T-helper 2 cell treated with Interferon-gamma antibody and Interleukin-4, amounts not matched to agents 100 ng/mL and 5 ng/mL, for 36 hours (primary cell): Measurements from ENCODE around the gene HSFX4. TPM values are rescaled to one million over a fixed set of nuclear protein-coding genes. Genes with fewer than 3 reads are reported as not detected.
"Not testable (repeated sequence)": the region's sequence is repeated elsewhere in the genome, so short reads cannot be mapped to it uniquely, and the experiment has no call there.

ENCODE experiments used
- intact Hi-C: fragments of 100-400 bp; cut with micrococcal nuclease; formaldehyde crosslinking; loops from one replicate; pipeline ENCODE4 v1.15.1; 2023
- total RNA-seq: library from RNA; stranded (reverse); gene quantifications from 2 replicates; pipeline ENCODE4 v1.2.3, GENCODE V29; 2022

The HSFX4 gene
- 0.20 TPM in 1 of 2 replicates, not detected in the other for total RNA-seq

DNA sequence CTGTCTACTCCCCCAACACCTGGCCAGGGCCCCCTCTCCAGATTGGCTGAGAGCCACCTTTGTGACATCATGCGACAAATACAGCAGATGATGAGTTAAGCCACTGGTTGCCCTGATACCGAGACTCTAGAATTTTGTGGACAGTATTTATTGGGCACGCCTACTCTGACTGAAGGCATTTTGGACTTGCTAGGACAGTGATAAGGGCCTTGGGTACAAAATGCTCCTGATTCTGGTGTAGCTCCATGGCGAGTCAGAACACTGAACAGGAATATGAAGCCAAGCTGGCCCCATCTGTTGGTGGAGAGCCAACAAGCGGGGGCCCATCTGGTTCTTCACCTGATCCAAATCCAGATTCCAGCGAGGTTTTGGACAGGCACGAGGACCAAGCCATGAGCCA, at the start of gene HSFX4:
TSS of gene HSFX4 (plus strand) at position 174 of the 400 bp plus-strand sequence. CDS start at position 246, 72 bp downstream.
- intact Hi-C loops: not testable (repeated sequence)

GRCh38 chrX:149881081-149881711, 48.2 kb upstream of the HSFX4 start, which contains the start of gene MAGEA8:
TSS of gene MAGEA8 (plus strand) at chrX:149881183. CDS start at chrX:149884273, 3,090 bp downstream.
- intact Hi-C loops: no loop called here

GRCh38 chrX:149890828-149891227, 38.5 kb upstream of the HSFX4 start:
- intact Hi-C loops: not testable (repeated sequence)

DNA sequence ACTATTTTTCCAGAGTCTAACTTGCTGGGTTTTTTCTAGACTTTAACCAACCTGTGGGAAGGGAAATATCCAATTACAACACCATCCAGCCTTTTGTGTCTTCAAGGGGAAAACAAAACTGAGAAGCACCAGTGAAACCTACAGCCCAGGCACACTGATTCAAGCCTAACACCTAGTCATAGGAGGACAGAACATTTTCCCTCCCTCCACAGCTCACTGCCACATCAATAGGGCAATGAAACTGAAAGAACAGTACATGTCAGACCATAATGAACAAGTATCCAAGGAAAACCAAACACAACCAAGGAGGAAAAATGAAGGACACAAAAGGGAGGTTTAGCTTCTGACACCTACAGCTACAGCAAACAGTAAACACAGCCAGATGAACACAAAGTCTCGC, 30.8 kb upstream of the HSFX4 start:
- intact Hi-C loops: no loop called here

GRCh38 chrX:149903889-149904748, 25.3 kb upstream of the HSFX4 start:
- intact Hi-C loops: no loop called here

- intact Hi-C loops: no loop called here
These were observed 21.1 kb upstream of the HSFX4 start for GRCh38 chrX:149908308-149908707.

GRCh38 chrX:149908727-149909126, 20.6 kb upstream of the HSFX4 start:
- intact Hi-C loops: no loop called here

- intact Hi-C loops: loop anchor here (10.0 kb wide), 1 partner anchor 675 kb away; no protein-coding TSS in a partner anchor
These were observed 19.8 kb upstream of the HSFX4 start for GRCh38 chrX:149909324-149910177.

GRCh38 chrX:149910178-149910695, 19.1 kb upstream of the HSFX4 start:
- intact Hi-C loops: loop anchor here (10.0 kb wide), 1 partner anchor 675 kb away; no protein-coding TSS in a partner anchor

- intact Hi-C loops: loop anchor here (10.0 kb wide), 1 partner anchor 668 kb away; no protein-coding TSS in a partner anchor
These were observed 12.5 kb upstream of the HSFX4 start for GRCh38 chrX:149916745-149917392.

DNA sequence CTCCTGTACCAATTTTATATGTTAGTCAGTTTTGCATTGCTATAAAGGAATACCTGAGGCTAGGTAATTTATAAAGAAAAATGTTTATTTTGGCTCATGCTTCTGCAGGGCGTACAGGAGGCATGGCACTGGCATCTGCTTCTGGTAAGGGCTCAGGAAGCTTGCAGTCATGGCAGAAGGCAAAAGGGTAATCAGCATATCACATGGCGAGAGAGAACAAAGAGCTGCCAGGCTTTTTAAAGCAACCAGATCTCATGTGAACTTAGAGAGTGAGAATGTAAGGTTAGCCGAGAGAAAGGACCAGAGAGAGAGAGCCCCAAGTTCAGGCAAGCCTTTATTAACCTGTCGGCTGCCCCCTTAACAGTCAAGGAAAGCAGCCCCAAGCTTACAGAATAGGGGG, 5.5 kb upstream of the HSFX4 start:
- intact Hi-C loops: not testable (repeated sequence)

DNA sequence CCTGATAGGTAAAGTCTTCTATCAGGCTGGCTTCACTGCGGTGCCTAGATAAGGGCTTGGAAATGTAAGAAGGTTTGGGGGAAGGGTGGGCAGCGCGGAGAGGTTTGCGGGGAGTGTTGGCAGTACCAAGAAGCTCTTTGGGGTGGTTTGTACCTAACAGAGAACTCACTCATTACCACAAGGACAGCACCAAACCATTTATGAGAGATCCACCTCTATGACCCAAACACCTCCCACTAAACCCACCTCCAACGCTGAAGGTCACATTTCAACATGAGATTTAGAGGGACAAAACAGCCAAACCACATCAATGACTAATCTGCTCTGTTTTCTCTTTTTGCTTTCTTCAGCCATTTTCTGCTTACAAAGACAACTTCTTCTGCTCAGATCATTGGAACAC, 4.9 kb upstream of the HSFX4 start:
- intact Hi-C loops: not testable (repeated sequence)

GRCh38 chrX:149927245-149927963, 2.0 kb upstream of the HSFX4 start:
- intact Hi-C loops: not testable (repeated sequence)

DNA sequence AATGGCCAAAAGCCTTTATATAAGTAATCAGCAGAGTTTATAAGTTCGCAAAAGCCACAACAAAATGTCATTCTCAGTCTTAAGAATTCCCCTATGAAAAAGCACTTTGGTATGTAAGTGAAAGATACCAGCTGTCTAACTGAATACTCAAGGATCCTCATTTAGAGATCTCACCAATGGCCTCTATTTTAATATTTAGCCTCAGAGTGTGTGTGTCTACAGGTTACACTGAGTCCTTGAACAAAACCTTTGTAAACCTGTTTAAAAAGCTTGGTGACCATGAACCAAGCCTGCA, 1.5 kb upstream of the HSFX4 start:
- intact Hi-C loops: not testable (repeated sequence)

DNA sequence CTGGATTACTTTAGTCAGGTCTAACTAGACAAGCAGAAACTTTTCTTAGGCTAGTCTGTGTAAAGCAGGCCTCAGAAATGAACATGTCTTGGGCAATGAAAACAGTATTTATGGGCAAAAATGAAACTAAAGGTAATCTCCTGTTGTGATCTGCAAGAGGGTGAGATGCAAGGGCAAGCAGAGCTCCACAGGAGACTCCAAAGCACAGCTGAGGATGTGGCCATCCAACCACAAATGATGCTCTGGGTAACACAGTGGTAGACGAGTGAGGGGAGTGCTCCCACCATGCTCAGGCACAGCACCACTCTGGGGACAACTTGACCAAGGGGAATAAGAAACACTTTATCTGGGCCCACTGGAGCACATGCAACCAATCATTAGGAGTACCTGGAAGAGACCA, 738 bp upstream of the HSFX4 start:
- intact Hi-C loops: not testable (repeated sequence)

DNA sequence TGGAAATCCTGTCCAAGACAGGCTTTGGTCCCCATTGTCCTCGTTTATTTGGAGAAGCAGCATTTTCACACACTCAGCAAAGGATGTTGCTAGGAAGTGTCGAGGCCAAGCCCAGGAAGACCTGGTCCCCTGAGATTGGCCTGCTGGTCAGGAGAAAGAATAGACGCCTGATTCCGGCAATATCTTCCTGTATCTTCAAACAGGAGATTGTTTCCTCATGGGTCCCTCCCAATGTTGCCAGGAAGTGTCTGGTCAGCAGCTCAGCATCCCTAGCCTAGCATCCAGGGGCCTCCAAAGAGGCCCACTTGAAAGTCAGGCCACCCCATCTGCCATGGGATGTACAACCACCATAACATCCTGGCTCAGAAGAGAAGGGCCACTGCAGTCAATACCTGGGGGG, 2.0 kb downstream of the HSFX4 start:
- intact Hi-C loops: loop anchor here (10.0 kb wide), 1 partner anchor 963 kb away; the partner anchor contains the start of gene CD99L2

DNA sequence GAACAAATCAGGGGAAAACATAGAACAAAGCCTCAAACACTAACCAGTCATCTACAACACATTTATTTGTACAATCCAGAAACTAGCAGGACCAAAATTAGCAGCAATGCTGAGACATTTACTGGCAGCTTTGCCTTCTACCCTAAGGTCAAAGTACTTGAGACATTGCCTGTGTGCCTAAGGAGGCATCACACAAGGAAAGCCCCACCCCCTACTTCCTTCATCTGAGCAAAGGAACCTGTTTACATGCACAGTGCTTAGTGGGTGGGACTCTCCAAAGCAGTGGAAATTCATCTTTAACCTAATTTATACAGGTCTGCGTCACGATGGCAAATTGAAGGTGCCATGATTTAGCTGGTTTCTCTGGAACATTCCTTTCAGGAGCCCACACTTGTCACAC, 2.8 kb downstream of the HSFX4 start:
- intact Hi-C loops: loop anchor here (10.0 kb wide), 1 partner anchor 963 kb away; the partner anchor contains the start of gene CD99L2

- intact Hi-C loops: loop anchor here (10.0 kb wide), 1 partner anchor 962 kb away; the partner anchor contains the start of gene CD99L2
These were observed 3.6 kb downstream of the HSFX4 start for GRCh38 chrX:149932970-149933369.

GRCh38 chrX:149933547-149933946, 4.2 kb downstream of the HSFX4 start:
- intact Hi-C loops: loop anchor here (10.0 kb wide), 1 partner anchor 961 kb away; the partner anchor contains the start of gene CD99L2

- intact Hi-C loops: loop anchor here (10.0 kb wide), 1 partner anchor 957 kb away; the partner anchor contains the start of gene CD99L2
These were observed 8.0 kb downstream of the HSFX4 start for GRCh38 chrX:149937328-149937727.
